TTC549 (cell line): ENCODE measurements around the gene SYCN.

Experiments
- FAIRE-seq: peaks from 2 replicates; lab custom pipeline; 2012; peaks lifted over from hg19 to GRCh38; lab: Jason Lieb, UNC

The SYCN gene

GRCh38 chr19:39194832-39195542, 9.1 kb downstream of the SYCN start:
- FAIRE-seq, result no peak

GRCh38 chr19:39193803-39194202, 10.3 kb downstream of the SYCN start:
- no peak for FAIRE-seq

GRCh38 chr19:39192846-39193245, 11.2 kb downstream of the SYCN start:
- no peak for FAIRE-seq

- FAIRE-seq, result no peak
Measured at GRCh38 chr19:39190768-39191167, 13.3 kb downstream of the SYCN start.

GRCh38 chr19:39188960-39189359, 15.1 kb downstream of the SYCN start:
- no peak for FAIRE-seq

- no peak for FAIRE-seq
Measured at GRCh38 chr19:39187552-39187943, 16.5 kb downstream of the SYCN start.

GRCh38 chr19:39186391-39186790, 17.7 kb downstream of the SYCN start:
- no peak for FAIRE-seq

- no peak for FAIRE-seq
Measured at GRCh38 chr19:39183104-39183503, 21.0 kb downstream of the SYCN start.

- FAIRE-seq, result no peak
Measured at GRCh38 chr19:39182174-39182505, 21.9 kb downstream of the SYCN start.

GRCh38 chr19:39181500-39182173, 22.4 kb downstream of the SYCN start:
- no peak for FAIRE-seq

GRCh38 chr19:39180749-39181148, 23.3 kb downstream of the SYCN start:
- FAIRE-seq, result no peak

GRCh38 chr19:39179754-39180153, 24.3 kb downstream of the SYCN start:
- no peak for FAIRE-seq

- no peak for FAIRE-seq
Measured at GRCh38 chr19:39178296-39179006, 25.6 kb downstream of the SYCN start.

- FAIRE-seq, result no peak
Measured at GRCh38 chr19:39177736-39178135, 26.3 kb downstream of the SYCN start.

- FAIRE-seq, result no peak
Measured at GRCh38 chr19:39177110-39177699, 26.9 kb downstream of the SYCN start.

GRCh38 chr19:39175564-39175963, 28.5 kb downstream of the SYCN start:
- FAIRE-seq, result no peak

GRCh38 chr19:39174558-39175544, 29.2 kb downstream of the SYCN start:
- FAIRE-seq, result no peak

GRCh38 chr19:39174142-39174541, 29.9 kb downstream of the SYCN start:
- FAIRE-seq, result no peak

- FAIRE-seq, result no peak
Measured at GRCh38 chr19:39173502-39173991, 30.5 kb downstream of the SYCN start.

- no peak for FAIRE-seq
Measured at GRCh38 chr19:39172700-39173501, 31.2 kb downstream of the SYCN start.
